ENCODE data around the gene FMNL2.

Gene FMNL2

DNA sequence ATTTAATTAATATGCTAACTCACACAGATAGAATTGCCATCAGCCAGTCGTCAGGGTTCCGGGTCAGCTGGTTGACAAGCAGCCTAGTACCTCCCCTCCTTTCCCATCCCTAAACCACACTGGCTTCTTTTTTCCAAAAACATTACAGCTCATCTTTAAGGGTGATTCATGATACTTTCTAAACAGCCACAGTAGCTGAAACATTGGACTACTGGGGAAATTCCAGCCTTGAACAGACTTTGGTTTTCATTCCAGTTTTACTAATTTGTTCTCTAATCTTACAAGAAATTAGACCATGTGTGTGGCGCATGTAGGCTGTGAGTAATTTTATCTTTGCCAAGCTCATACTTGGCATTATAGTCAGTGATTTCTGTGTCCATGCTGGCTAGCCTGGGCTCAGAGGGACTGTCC is 110.8 kb downstream of the FMNL2 start:
- no peaks in the 10 kb centered on the region for H3K4me1 ChIP-seq (ENCODE audit: control insufficient read depth, insufficient read depth, low read length)
- no CpG with 5 or more reads among the region's 3 CpGs for WGBS (ENCODE audit: insufficient coverage, insufficient read length)
- H3K27me3 ChIP-seq (ENCODE audit: control insufficient read depth, insufficient read depth, low read length): no peaks in the 10 kb centered on the region
- H3K36me3 ChIP-seq (ENCODE audit: control insufficient read depth, insufficient read depth, low read length): no peaks in the 10 kb centered on the region
- no peak overlapping the region for H3K4me3 ChIP-seq (ENCODE audit: low read length)
- no peak overlapping the region for H3K27ac ChIP-seq (ENCODE audit: low read length)
- no peak for DNase-seq (ENCODE audit: low read depth, low spot score)
- H3K9me3 ChIP-seq (ENCODE audit: control insufficient read depth, insufficient read depth, low read length): no peaks in the 10 kb centered on the region

- Histone ChIP-seq H3K9me3 (ENCODE audit: control insufficient read depth, insufficient read depth, low read length) (no peaks in the 10 kb centered on the region), H3K27me3 (ENCODE audit: control insufficient read depth, insufficient read depth, low read length) (no peaks in the 10 kb centered on the region), H3K36me3 (ENCODE audit: control insufficient read depth, insufficient read depth, low read length) (no peaks in the 10 kb centered on the region), H3K4me1 (ENCODE audit: control insufficient read depth, insufficient read depth, low read length) (no peaks in the 10 kb centered on the region), H3K27ac (ENCODE audit: low read length) (no peak overlapping the region), H3K4me3 (ENCODE audit: low read length) (no peak overlapping the region)
- no CpG with 5 or more reads among the region's 1 CpG for WGBS (ENCODE audit: insufficient coverage, insufficient read length)
- DNase-seq (ENCODE audit: low read depth, low spot score): no peak
Observed at GRCh38 chr2:152446213-152446612, 111.2 kb downstream of the FMNL2 start.

DNA sequence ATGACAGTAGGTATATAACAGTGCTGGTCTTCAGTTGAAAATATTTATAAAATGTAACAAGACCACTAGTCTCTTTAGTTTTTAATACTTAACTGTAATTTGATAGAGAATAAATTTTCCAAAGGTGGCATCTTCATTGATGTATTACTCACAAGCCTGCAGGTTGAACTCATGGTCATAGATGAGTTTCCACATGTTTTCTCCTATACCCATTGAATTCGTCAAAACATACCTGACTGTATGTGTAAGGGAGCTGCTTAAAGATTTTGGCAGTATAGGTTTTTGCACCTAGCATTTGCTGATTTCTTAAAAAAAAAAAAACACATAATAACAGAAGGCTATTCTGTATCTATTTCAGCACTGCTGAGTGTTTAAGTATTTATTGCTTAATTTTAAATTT is 112.9 kb downstream of the FMNL2 start:
- DNase-seq (ENCODE audit: low read depth, low spot score): no peak
- Histone ChIP-seq H3K27me3 (ENCODE audit: control insufficient read depth, insufficient read depth, low read length) (no peaks in the 10 kb centered on the region), H3K4me1 (ENCODE audit: control insufficient read depth, insufficient read depth, low read length) (peaks cover 4% of the 10 kb centered on the region; the same call in 1 of the 2 replicates), H3K36me3 (ENCODE audit: control insufficient read depth, insufficient read depth, low read length) (no peaks in the 10 kb centered on the region), H3K27ac (ENCODE audit: low read length) (no peak overlapping the region), H3K4me3 (ENCODE audit: low read length) (no peak overlapping the region), H3K9me3 (ENCODE audit: control insufficient read depth, insufficient read depth, low read length) (no peaks in the 10 kb centered on the region)
- no CpG with 5 or more reads among the region's 1 CpG for WGBS (ENCODE audit: insufficient coverage, insufficient read length)

DNA sequence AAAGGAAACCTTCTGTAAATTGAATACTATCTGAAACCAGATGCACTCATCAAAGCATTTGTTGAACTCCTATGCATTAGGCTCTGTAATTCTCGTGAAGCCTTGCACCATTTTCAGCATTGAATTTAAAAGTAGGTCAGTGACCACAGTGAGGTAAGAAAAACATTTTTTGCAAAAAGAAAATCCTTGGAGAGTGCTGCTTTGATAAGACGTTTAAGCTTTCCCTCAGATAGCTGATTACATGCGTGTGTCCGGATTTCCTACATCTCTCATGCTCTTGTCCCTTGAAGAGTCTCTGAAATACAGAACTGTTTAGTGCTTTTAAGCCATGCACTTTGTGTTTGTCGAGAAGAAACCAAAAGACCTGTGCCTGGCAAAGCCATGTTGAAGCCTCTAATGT is 113.6 kb downstream of the FMNL2 start:
- DNase-seq (ENCODE audit: low read depth, low spot score): no peak
- Histone ChIP-seq H3K27ac (ENCODE audit: low read length) (no peak overlapping the region), H3K27me3 (ENCODE audit: control insufficient read depth, insufficient read depth, low read length) (no peaks in the 10 kb centered on the region), H3K36me3 (ENCODE audit: control insufficient read depth, insufficient read depth, low read length) (no peaks in the 10 kb centered on the region), H3K9me3 (ENCODE audit: control insufficient read depth, insufficient read depth, low read length) (no peaks in the 10 kb centered on the region), H3K4me3 (ENCODE audit: low read length) (no peak overlapping the region), H3K4me1 (ENCODE audit: control insufficient read depth, insufficient read depth, low read length) (peaks cover 5% of the 10 kb centered on the region; the same call in 1 of the 2 replicates)
- WGBS (ENCODE audit: insufficient coverage, insufficient read length): no CpG with 5 or more reads among the region's 5 CpGs

DNA sequence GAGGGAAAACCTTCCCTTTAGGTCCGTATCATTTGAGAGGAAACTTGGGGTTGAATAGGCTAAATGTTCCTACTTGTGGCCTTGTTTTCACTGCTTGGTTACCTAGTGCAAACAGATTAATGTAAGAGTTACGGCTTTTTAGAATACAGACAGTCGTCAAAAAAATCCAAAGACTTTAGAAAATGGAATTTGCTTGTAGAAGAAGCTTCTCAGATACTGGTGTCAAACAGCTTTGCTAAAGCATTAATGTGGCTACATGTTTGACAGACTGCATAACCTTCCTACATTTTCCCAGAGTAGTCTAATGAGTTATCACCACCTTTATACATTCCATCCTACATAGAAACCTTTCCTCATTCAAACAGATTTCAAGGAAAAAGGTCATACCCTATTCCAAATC is 114.6 kb downstream of the FMNL2 start:
- Histone ChIP-seq H3K4me1 (ENCODE audit: control insufficient read depth, insufficient read depth, low read length) (peaks cover 6% of the 10 kb centered on the region; the same call in 1 of the 2 replicates), H3K27ac (ENCODE audit: low read length) (no peak overlapping the region)
- no CpG with 5 or more reads among the region's 3 CpGs for WGBS (ENCODE audit: insufficient coverage, insufficient read length)

GRCh38 chr2:152450176-152450575 is 115.2 kb downstream of the FMNL2 start:
- H3K36me3 ChIP-seq (ENCODE audit: control insufficient read depth, insufficient read depth, low read length): no peaks in the 10 kb centered on the region
- H3K9me3 ChIP-seq (ENCODE audit: control insufficient read depth, insufficient read depth, low read length): no peaks in the 10 kb centered on the region
- WGBS (ENCODE audit: insufficient coverage, insufficient read length): no CpG with 5 or more reads among the region's 4 CpGs
- DNase-seq (ENCODE audit: low read depth, low spot score): no peak
- H3K4me1 ChIP-seq (ENCODE audit: control insufficient read depth, insufficient read depth, low read length): peaks cover 7% of the 10 kb centered on the region; the same call in 1 of the 2 replicates
- no peak overlapping the region for H3K27ac ChIP-seq (ENCODE audit: low read length)
- no peak overlapping the region for H3K4me3 ChIP-seq (ENCODE audit: low read length)
- H3K27me3 ChIP-seq (ENCODE audit: control insufficient read depth, insufficient read depth, low read length): no peaks in the 10 kb centered on the region

More for the DNA sequence above, 114.6 kb downstream of the FMNL2 start:
- H3K27me3 ChIP-seq (ENCODE audit: control insufficient read depth, insufficient read depth, low read length): no peaks in the 10 kb centered on the region
- H3K9me3 ChIP-seq (ENCODE audit: control insufficient read depth, insufficient read depth, low read length): no peaks in the 10 kb centered on the region
- H3K4me3 ChIP-seq (ENCODE audit: low read length): no peak overlapping the region
- H3K36me3 ChIP-seq (ENCODE audit: control insufficient read depth, insufficient read depth, low read length): no peaks in the 10 kb centered on the region
- no peak for DNase-seq (ENCODE audit: low read depth, low spot score)

DNA sequence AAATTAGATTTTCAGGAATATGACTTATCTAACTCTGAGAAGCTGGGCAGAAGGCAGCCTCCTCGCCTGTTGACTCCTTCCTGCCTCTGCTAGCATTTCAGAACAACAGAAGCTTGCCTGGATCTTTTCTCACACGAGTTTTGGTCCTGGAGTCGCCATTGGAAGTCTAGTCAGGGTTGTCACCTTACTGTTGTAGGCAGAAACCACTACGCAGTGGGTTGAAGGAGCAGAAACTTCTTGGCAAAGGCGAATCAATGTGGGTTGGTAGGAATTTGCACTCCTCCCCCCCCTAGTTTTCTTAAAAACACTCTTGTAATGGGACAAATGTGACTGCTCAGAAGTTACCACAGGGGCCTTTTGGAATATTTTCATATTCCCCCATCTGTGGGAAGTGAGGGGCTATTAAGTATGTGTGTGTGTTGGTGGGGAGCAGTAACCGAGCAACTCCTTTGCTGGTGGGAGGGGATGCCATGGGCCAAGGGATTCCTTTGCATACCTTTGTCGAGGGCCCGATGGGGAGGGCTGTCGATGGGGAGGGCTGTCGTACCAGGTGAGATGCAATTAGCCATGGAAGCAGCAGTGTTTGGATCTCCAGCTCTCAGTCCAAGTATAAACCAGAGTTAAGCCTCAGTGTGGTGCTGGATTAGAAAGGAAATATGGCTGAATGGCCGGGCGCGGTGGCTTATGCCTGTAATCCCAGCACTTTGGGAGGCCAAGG is 117.4 kb downstream of the FMNL2 start:
- Histone ChIP-seq H3K27ac (ENCODE audit: low read length) (no peak overlapping the region), H3K4me1 (ENCODE audit: control insufficient read depth, insufficient read depth, low read length) (peaks cover 9% of the 10 kb centered on the region; the same call in 1 of the 2 replicates), H3K36me3 (ENCODE audit: control insufficient read depth, insufficient read depth, low read length) (no peaks in the 10 kb centered on the region), H3K4me3 (ENCODE audit: low read length) (no peak overlapping the region), H3K9me3 (ENCODE audit: control insufficient read depth, insufficient read depth, low read length) (no peaks in the 10 kb centered on the region), H3K27me3 (ENCODE audit: control insufficient read depth, insufficient read depth, low read length) (no peaks in the 10 kb centered on the region)
- DNase-seq (ENCODE audit: low read depth, low spot score): peak; percentile 18
- no CpG with 5 or more reads among the region's 13 CpGs for WGBS (ENCODE audit: insufficient coverage, insufficient read length)

GRCh38 chr2:152453129-152453911 is 118.3 kb downstream of the FMNL2 start:
- H3K4me3 ChIP-seq (ENCODE audit: low read length): no peak overlapping the region
- H3K36me3 ChIP-seq (ENCODE audit: control insufficient read depth, insufficient read depth, low read length): no peaks in the 10 kb centered on the region
- no peaks in the 10 kb centered on the region for H3K27me3 ChIP-seq (ENCODE audit: control insufficient read depth, insufficient read depth, low read length)
- H3K4me1 ChIP-seq (ENCODE audit: control insufficient read depth, insufficient read depth, low read length): peaks cover 9% of the 10 kb centered on the region; the same call in 1 of the 2 replicates
- no peaks in the 10 kb centered on the region for H3K9me3 ChIP-seq (ENCODE audit: control insufficient read depth, insufficient read depth, low read length)
- WGBS (ENCODE audit: insufficient coverage, insufficient read length): no CpG with 5 or more reads among the region's 9 CpGs
- DNase-seq (ENCODE audit: low read depth, low spot score): peak; percentile 55
- no peak overlapping the region for H3K27ac ChIP-seq (ENCODE audit: low read length)

GRCh38 chr2:152454371-152454770 is 119.4 kb downstream of the FMNL2 start:
- no CpG with 5 or more reads among the region's 1 CpG for WGBS (ENCODE audit: insufficient coverage, insufficient read length)
- no peak overlapping the region for H3K4me3 ChIP-seq (ENCODE audit: low read length)
- no peaks in the 10 kb centered on the region for H3K9me3 ChIP-seq (ENCODE audit: control insufficient read depth, insufficient read depth, low read length)
- H3K36me3 ChIP-seq (ENCODE audit: control insufficient read depth, insufficient read depth, low read length): no peaks in the 10 kb centered on the region
- H3K27me3 ChIP-seq (ENCODE audit: control insufficient read depth, insufficient read depth, low read length): no peaks in the 10 kb centered on the region
- H3K4me1 ChIP-seq (ENCODE audit: control insufficient read depth, insufficient read depth, low read length): peaks cover 9% of the 10 kb centered on the region; the same call in 1 of the 2 replicates
- no peak for DNase-seq (ENCODE audit: low read depth, low spot score)
- no peak overlapping the region for H3K27ac ChIP-seq (ENCODE audit: low read length)

DNA sequence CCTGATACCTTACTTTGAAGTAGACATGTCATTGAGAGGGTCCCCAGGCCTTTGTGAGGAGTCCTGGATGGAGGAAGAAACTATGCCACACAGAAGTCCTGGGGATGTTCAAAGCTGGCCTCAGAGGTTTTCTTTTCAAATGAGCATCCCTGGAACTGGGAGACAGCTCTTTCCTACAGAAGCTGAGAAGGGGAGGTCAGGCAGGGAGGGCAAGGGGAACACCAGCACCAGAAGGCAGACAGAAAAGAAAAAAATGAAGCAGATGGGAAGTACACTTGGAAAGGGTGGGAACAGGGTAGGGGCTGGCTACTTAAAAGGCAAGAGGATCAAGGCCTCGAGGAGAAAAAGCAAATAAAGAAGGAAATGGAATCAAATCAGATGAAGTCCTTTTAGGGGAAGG is 120.0 kb downstream of the FMNL2 start:
- no peaks in the 10 kb centered on the region for H3K36me3 ChIP-seq (ENCODE audit: control insufficient read depth, insufficient read depth, low read length)
- no CpG with 5 or more reads among the region's 1 CpG for WGBS (ENCODE audit: insufficient coverage, insufficient read length)

More for the DNA sequence above, 120.0 kb downstream of the FMNL2 start:
- Histone ChIP-seq H3K9me3 (ENCODE audit: control insufficient read depth, insufficient read depth, low read length) (no peaks in the 10 kb centered on the region), H3K4me3 (ENCODE audit: low read length) (no peak overlapping the region), H3K4me1 (ENCODE audit: control insufficient read depth, insufficient read depth, low read length) (peaks cover 9% of the 10 kb centered on the region; the same call in 1 of the 2 replicates), H3K27me3 (ENCODE audit: control insufficient read depth, insufficient read depth, low read length) (no peaks in the 10 kb centered on the region), H3K27ac (ENCODE audit: low read length) (no peak overlapping the region)
- no peak for DNase-seq (ENCODE audit: low read depth, low spot score)
